ENCODE results near the gene TMEM116.
"Not testable (repeated sequence)": the region's sequence is repeated elsewhere in the genome, so short reads cannot be mapped to it uniquely, and the experiment has no call there.

TMEM116 gene

DNA sequence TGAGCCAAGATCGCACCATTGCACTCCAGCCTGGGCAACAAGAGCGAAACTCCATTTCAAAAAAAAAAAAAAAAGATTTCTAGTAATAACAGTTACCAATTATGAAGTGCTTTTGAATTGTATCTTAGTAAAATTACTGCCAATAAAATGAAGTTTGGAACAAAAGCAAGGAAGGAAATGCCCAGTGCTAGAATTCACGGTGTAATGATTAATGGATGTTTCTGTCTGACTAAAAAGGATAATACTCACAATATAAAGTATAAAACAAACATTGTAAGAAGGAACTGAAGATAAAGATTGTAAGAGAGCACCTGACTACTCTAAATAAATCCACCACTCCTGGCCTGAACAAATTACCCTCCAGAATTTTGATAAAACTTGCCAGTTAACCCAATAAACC, 4.0 kb downstream of the TMEM116 start:
- no peak for DNase-seq

DNA sequence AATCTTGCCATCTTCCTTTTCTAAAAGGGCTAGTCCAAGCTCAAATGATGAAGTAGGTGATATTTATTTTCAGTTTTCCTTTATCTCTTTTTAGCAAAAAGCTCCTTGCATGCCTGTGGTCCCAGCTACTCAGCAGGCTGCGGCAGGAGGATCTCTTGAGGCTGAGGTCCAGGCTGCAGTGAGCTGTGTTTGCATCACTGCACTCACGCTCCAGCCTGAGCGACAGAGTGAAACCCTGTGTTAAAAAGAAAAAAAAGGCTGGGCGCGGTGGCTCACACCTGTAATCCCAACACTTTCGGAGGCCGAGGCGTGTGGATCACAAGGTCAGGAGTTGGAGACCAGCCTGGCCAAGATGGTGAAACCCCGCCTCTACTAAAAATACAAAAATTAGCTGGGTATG, 5.0 kb downstream of the TMEM116 start:
- DNase-seq, result no peak

DNA sequence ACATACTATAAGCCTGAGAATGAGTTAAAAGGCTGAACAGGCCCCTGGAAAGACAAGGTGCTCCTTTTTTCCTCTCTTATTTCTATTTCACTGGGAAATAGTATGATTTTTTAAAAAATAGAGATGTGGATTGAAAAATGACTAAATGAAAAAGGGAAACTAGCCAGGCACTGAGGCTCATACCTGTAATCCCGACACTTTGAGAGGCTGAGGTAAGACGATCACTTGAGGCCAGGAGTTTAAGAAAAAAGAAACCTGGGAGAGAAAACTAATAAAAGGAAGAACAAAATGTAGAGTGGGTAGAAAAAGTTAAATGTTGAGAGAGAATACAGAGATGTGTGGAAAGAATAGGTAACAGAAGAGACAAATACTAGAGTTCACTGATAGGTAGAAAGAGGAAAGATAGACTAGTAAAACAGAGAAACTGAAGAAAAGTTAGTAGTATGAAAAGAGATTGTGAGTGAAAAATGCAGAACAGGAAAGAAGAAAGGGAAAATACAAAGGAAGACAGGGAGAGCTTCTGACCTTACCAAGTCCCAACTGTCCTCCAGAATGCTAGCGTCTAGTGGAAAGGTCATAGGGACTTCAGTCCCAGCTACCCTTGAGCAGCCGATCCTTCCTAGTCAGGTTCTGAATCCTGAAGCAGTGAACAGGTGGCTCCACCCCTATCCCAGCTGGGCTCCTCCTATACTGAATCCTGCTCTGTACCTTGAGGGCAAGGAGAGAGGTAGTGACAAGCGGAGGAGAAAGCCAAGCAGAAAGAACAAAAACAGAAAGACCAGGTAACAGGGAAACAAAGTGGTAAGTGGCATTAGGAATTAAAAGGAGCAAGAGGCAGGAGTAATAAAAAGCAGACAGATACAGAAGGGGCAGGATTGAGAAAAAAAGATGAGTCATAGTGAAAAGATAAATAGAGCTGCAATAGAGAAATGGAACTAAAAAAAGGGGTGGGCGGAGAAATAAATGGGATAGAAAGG, 7.3 kb downstream of the TMEM116 start:
- no peak for DNase-seq

DNA sequence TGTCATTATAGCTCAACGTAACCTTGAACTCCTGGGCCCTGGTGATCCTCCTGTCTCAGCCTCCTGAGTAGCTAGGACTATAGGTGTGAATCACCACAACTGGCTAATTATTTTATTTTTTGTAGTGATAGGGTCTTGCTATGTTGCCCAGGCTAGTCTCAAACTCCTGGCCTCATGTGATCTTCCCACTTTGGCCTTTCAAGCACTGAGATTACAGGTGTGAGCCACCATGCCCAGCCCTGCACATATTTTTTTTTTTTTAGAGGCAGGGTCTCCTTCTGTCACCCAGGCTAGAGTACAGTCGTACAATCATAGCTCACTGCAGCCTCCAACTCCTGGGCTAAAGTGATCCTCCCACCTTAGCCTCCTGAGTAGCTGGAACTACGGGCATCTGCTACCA, 8.9 kb downstream of the TMEM116 start:
- DNase-seq, result no peak

DNA sequence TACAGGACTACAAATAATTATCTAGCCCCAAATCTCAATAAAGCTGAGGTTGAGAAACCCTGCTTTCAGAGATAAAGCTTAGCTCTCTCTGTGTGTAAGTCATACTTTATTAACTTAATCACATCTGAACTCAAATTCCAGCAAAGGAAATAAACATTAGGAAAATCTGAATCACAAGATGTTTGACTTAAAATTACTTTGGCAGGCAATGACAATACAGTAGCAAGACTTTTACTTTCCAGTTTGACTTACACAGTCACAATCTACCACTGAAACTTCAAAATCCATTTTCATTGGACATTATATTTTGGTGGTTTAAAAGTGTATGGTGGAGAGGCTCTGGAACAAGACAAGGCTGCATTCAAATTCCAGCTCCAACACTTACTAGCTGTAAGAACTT, 11.4 kb downstream of the TMEM116 start:
- no peak for DNase-seq

DNA sequence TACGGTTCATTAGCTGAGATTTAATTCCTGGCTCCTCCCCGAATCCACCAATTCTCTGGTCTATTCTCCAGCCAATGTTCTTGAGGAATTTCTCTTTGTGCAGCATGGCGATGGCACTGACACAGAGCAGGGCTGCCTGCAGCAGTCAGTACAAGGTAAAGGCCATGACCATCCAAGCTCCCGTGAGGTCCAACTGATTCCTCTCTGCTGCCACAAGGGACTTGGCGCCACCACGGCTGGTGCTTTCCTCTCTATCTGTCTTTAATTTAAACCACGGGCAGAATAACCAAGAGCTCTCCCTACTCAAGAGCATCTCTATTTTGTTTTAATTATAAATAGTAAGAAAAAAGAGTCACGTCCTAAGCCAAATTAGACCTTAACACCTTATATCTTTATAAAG, 12.1 kb downstream of the TMEM116 start:
- DNase-seq, result peak; percentile 44

DNA sequence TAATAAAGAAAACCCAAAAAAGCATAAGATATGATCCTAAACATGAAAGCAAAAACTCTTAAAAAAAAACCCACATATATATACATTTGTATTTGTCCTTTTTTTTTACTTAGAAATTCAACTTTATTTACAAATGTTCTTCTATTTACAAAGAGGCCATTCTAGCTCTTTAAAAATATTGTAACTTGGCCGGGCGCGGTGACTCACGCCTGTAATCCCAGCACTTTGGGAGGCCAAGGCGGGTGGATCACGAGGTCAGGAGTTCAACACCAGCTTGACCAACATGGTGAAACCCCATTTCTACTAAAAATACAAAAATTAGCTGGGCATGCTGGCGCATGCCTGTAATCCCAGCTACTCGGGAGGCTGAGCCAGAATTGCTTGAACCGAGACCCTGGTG, 13.8 kb downstream of the TMEM116 start:
- not testable (repeated sequence) for DNase-seq

DNA sequence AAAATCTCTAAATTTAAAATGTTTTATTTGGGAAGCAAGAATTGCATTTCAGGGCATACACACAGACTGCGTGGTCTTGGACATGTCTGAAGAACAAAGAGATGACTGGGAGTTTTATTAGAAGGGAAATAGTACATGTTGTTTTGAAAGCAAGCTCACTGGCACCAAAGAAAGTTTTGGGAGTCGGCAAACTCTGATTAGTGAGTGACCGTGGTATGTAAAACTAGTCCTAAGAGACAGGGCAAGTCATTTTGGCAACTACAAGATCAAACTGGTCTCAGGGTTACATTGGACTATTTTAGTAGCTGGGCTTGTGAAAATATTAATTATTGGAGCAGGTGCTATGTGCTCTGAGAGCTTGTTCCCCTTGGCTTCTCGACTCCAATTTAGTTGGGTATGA, 14.9 kb downstream of the TMEM116 start:
- DNase-seq, result no peak

DNA sequence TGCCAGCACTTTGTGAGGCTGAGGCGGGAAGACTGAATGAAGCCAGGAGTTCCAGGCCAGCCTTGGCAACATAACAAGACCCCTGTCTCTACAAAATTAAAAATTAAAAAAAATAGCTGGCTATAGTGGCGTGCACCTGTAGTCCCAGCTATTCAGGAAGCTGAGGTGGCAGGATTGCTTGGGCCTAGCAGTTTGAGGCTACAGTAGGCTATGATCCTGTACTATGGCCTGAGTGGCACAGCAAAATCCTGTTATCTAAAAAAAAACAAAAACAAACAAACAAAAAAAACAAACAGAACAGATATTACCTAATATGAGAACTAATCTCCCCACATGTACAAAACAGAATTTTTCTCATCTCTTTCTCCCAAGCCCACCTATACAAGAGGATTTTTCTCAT, 15.7 kb downstream of the TMEM116 start:
- no peak for DNase-seq

DNA sequence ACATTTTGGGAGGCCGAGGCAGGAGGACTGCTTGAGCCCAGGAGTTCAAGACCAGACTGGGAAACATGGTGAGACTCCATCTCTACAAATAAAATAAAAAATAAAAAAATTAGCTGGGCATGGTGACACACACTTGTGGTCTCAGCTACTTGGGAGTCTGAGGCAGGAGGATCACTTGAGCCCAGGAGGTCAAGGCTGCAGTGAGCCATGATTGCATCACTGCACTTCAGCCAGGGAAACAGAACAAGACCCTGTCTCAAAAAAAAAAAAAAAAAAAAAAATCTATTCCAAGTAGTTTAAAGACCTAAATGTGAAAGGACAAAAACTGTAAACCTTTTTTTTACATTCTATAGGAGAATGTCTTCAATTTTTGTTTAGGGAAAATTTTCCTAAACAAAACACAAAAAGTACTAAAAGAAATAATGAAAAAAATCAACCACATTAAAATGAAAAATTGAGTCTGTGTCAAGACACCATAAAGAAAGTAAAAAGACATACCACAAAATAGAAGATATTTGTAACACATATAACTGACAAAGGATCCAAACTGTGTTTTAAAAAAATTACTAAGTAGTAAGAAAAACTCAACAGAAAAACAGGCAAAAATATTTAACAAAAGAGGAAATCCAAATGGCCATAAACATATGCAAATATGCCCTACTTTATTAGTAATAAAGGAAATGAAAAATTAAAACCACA, 17.0 kb downstream of the TMEM116 start:
- no peak for DNase-seq

DNA sequence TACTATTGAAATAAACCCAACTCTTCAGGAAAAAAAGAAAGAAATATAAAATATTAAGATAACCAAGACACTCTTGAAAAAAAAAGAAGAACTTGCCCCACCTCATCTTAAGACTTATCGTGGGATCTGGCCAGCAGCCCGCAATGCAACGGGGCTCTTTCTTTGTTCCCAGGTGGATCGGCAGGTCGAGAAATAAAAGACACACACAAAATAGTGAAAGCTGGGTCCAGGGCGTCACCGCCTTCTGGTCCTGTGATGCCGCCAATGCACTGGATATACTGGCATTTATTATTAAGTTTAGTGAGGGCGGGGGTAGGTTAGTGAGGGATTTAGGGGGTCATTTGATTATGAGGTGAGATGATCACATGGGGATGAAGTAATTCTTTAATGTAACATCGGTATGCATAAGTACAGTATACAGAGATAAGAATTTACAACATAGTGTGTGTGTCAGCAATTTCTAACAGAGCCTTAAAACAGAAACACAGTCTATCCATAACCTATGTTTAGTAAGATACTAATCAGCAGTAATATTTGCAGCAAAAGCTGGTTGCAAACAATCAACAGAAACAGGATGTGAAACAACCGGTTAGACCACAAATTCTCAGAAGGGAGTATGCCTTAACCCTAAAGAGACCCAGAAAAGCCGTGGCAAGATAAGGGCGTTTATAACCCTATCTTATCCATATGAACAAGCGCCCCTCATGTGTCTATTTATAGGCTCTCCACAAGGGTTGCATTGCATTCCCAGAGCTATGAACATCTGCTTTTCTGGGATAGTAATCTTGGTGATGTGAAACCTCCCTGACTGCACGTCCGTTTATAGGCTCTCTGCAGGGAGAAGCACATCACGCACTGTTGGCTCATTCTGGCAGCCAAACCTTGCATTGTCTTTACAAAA, 18.5 kb downstream of the TMEM116 start:
- DNase-seq, result peak; percentile 67

DNA sequence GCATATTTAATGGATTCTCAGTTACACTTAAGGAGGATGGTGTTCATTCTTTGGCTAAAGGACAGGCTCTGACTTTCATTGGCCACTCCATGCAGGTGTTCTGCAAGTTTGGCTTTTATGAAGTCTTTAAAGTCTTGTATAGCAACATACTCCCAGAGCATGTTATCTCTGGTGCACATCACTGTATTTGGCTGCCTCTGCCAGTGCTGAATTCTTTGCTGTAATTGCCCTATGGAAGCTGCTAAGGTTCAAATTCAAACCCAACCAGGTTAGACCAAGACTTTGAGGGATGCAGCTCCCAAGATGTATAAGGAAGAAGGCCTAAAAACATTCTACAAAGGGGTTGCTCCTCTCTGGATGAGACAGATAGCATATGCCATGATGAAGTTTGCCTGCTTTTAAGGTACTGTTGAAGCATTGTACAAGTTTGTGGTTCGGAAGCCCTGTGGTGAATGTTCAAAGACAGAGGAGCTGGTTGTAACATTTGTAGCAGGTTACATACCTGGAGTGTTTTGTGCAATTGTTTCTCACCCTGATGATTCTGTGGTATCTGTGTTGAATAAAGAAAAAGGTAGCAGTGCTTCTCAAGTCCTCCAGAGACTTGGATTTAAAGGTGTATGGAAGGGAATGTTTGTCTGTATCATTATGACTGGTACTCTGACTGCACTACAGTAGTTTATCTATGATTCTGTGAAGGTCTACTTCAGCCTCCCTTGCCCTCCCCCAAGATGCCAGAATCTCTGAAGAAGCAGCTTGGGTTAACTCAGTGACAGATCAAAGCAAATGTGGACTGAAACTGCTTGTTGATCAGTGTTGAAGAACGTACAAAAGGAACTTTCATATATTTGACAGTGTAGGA, 19.4 kb downstream of the TMEM116 start:
- peak; percentile 56 for DNase-seq

DNA sequence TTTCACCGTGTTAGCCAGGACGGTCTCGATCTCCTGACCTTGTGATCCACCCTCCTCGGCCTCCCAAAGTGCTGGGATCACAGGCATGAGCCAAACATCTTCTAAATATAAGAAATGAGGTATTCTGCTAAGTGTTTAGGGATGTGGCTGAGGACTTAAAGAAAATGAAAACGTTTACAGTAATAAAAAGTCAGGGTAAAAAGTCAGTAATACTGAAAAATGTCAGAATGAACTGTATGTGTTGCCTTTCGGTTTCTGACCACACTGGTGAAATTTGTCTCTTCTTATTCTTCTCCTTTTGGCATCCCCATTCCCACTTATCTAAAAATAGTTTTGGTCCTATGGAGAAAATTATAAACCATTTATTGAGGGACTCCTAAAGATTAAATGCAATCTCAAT, 20.5 kb downstream of the TMEM116 start:
- no peak for DNase-seq

DNA sequence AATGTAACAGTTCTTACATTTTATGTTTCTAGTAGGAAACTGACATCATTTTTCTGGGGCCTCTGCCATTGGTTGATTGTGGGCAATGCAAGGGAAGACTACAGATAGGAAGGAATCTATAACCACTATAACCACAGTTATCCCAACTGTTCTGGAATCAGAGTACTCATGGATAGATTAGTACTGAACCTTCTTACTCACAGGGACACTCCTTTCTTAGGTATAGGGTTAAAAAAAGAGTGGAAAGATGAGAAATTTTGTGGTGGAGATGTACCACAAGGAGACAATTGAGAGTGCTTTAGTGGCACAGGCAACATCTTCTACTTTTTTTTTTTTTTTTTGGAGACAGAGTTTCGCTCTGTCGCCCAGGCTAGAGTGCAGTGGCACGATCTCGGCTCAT, 21.0 kb downstream of the TMEM116 start:
- DNase-seq, result peak; percentile 17

DNA sequence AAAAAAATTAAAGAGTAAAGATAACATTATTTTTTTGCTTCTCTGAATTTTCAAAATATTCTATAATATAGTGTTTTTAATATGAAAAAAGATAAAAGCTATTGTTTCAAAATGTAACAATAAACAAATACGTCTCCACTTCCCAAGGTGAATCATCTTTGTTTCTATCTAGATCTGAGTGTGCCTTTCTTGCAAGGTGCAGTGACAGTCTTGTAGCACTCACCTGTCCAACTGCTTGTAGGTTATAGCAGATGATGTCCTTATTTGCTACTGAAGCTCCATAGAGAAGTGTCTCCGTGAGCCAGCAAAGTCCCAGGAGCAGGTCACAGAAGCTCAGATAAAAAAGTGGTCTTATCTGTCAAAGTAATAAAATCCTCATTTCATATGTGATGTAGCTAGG, 21.4 kb downstream of the TMEM116 start:
- DNase-seq, result no peak

DNA sequence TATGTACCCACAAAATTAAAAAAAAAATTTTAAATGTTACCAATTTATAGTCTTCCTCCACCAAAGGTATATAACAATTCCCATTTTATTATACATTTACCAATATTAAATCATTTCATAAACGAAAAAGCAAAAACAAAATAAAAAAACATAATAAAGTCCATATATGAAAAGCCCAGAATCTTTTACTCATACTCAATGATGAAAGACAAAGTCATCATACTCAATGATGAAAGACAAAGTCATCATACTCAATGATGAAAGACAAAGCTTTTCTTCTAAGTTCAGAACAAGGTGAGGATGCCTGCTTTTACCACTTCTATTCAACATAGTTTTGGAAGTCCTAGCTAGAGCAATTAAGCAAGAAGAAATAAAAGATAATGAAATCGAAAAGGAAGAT, 28.1 kb downstream of the TMEM116 start:
- no peak for DNase-seq

DNA sequence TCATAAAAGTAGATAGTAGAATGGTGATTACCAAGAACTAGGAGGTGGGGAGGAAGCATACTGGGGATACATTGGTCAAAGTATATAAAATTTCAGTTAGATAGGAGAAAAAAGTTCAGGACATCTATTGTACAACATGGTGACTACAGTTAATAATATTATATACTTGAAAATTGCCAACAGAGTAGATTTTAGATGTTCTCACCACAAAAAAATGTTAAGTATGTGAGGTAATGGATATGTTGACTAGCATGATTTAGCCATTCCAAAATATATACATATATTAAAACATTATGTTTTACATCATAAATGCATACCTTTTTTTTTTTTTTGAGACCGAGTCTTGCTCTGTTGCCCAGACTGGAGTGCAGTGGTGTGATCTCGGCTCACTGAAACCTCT, 31.0 kb downstream of the TMEM116 start:
- DNase-seq, result no peak

DNA sequence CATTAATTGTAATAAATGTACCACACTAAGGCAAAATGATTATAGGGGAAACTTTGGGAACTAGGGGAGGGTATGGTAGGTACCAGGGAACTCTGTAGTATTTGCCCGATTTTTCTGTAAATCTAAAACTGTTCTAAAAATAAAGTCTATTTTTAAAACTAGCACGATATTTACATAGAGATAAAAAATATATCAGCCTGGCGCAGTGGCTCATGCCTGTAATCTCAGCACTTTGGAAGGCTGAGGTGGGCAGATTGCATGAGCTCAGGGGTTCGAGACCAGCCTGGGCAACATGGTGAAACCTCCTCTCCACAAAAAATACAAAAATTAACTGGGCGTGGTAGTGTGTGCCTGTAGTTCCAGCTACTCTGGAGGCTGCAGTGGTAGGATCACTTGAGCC, 32.4 kb downstream of the TMEM116 start:
- no peak for DNase-seq

DNA sequence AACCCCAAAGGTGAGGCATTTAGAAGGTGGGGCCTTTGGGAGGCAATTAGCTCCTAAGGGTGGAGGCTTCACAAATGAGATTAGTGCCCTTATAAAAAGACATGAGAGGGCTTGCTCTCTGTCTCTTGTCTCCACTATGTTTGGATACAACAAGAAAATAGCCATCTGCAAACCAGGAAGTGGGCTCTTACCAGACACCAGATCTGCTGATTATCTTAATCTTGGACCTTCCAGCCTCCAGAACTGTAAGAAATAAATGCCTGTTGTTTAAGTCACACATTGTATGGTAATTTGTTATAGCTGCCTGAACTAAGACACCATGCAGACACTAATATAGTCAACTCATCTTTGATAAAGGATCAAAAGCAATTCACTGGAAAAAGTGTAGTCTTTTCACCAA, 34.4 kb downstream of the TMEM116 start:
- no peak for DNase-seq

DNA sequence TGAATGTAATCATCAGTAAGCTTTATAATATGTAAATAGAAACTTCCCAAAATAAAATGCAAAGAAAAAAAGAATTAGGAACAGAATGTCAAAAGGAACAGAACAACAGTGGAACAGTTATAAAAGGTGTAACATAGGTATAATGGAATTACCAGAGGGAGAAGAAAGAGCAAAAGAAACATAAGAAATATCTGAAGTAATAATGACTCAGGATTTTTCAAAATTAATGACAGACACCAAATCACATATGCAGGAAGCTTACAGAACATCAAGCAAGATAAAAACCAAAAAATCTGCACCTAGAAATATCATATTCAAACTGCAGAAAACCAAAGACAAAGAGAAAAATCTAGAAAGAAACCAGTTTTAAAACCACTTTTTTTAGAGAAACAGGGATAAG, 36.1 kb downstream of the TMEM116 start:
- no peak for DNase-seq

DNA sequence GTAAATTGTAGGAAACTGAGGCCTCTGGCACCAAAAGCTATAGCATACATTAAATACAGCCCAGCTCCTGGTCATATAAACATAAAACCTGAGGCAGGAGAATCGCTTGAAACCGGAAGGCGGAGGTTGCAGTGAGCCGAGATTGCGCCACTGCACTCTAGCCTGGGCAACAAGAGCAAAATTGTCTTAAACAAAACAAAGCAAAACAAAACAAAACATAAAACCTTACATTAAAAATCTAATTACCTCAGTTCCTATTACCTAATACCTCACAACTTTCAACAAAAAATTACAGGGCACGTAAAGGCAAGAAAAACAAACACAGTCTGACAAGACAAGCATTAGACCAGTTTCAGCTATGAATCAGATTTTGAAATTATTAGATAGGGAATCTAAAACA, 36.7 kb downstream of the TMEM116 start:
- no peak for DNase-seq
